Stimulated activated naive CD8-positive, alpha-beta T cell treated with anti-CD3 and anti-CD28 coated beads, Interleukin-15, Interleukin-2, amounts not matched to agents 100 ng/mL and 50 ng/mL, for 24 hours (primary cell): Measurements from ENCODE around the gene RTN4RL1.

ENCODE experiments used
- H3K27ac Mint-ChIP-seq: one replicate; pipeline ENCODE4 v1.8.0; 2021; ENCODE audit warnings: mild to moderate bottlenecking, mixed read lengths
- H3K27me3 Mint-ChIP-seq: one replicate; pipeline ENCODE4 v1.8.0; 2021; ENCODE audit warnings: mixed read lengths
- H3K36me3 Mint-ChIP-seq: one replicate; pipeline ENCODE4 v1.8.0; 2021; ENCODE audit warnings: low read depth, mixed read lengths
- H3K4me1 Mint-ChIP-seq: one replicate; pipeline ENCODE4 v1.8.0; 2021; ENCODE audit warnings: low read depth, mixed read lengths
- H3K4me3 Mint-ChIP-seq: one replicate; pipeline ENCODE4 v1.8.0; 2021; ENCODE audit warnings: mild to moderate bottlenecking, mixed read lengths
- H3K9me3 Mint-ChIP-seq: one replicate; pipeline ENCODE4 v1.8.0; 2021; ENCODE audit warnings: mixed read lengths

The RTN4RL1 gene

DNA sequence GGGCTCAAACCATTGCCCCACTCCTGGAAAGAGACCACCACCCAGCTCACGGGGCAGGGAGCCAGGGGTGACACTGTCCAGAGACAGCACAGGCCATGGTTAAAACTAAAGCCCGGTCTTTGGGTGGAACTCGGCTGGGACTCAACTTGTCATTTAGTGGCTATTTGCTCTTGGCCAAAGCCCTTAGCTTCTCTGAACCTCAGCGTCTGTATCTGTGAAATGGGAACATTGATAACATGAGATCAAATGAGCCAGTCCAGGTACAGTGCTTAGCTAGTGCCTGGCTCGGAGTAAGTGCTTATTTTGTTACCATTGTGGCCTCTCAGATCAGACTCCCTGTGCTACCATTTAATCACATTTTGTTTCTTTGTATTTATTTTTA lies 48.5 kb downstream of the RTN4RL1 start:
- Mint-ChIP-seq H3K4me1 (peaks cover 26% of the 10 kb centered on the region), H3K36me3 (no peaks in the 10 kb centered on the region), H3K9me3 (no peaks in the 10 kb centered on the region), H3K4me3 (no peak overlapping the region), H3K27ac (no peak overlapping the region), H3K27me3 (peaks cover 23% of the 10 kb centered on the region)

- Mint-ChIP-seq H3K36me3 (no peaks in the 10 kb centered on the region), H3K27ac (no peak overlapping the region), H3K9me3 (no peaks in the 10 kb centered on the region), H3K4me3 (no peak overlapping the region), H3K4me1 (peaks cover 26% of the 10 kb centered on the region), H3K27me3 (peaks cover 25% of the 10 kb centered on the region)
Measured at GRCh38 chr17:1976000-1976682, 49.0 kb downstream of the RTN4RL1 start.

GRCh38 chr17:1975573-1975972 lies 49.6 kb downstream of the RTN4RL1 start:
- peaks cover 31% of the 10 kb centered on the region for H3K27me3 Mint-ChIP-seq
- H3K27ac Mint-ChIP-seq: no peak overlapping the region
- no peaks in the 10 kb centered on the region for H3K9me3 Mint-ChIP-seq
- no peak overlapping the region for H3K4me3 Mint-ChIP-seq
- H3K36me3 Mint-ChIP-seq: no peaks in the 10 kb centered on the region
- peaks cover 26% of the 10 kb centered on the region for H3K4me1 Mint-ChIP-seq

- no peaks in the 10 kb centered on the region for H3K36me3 Mint-ChIP-seq
- H3K27me3 Mint-ChIP-seq: peaks cover 42% of the 10 kb centered on the region
- H3K4me1 Mint-ChIP-seq: peaks cover 33% of the 10 kb centered on the region
- H3K27ac Mint-ChIP-seq: peak overlapping the region; percentile 5
- peaks cover 3% of the 10 kb centered on the region for H3K9me3 Mint-ChIP-seq
- no peak overlapping the region for H3K4me3 Mint-ChIP-seq
Measured at GRCh38 chr17:1972487-1973160, 52.5 kb downstream of the RTN4RL1 start.

DNA sequence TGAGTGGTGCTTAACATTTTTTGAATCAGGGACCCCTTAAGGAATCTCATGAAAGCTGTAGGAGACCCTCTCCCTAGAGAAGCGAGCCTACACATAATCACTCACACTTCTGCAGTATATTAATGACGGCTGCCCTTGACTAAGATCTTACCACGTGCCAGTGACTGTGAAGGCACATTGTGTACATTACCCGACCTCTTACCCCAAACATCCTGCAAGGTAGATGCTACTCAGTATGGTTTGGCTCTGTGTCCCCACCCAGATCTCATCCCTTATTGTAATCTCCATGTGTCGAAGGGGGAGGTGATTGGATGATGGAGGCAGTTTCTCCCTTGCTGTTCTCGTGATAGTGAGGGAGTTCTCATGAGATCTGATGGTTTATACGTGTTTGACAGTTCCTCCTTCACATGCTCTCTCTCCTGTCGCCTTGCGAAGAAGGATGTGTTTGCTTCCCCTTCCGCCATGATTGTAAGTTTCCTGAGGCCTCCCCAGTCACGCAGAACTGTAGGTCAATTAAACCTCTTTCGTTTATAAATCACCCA lies 54.2 kb downstream of the RTN4RL1 start:
- Mint-ChIP-seq H3K36me3 (no peaks in the 10 kb centered on the region), H3K27ac (no peak overlapping the region), H3K9me3 (peaks cover 3% of the 10 kb centered on the region), H3K4me1 (peaks cover 28% of the 10 kb centered on the region), H3K4me3 (no peak overlapping the region), H3K27me3 (peaks cover 33% of the 10 kb centered on the region)

DNA sequence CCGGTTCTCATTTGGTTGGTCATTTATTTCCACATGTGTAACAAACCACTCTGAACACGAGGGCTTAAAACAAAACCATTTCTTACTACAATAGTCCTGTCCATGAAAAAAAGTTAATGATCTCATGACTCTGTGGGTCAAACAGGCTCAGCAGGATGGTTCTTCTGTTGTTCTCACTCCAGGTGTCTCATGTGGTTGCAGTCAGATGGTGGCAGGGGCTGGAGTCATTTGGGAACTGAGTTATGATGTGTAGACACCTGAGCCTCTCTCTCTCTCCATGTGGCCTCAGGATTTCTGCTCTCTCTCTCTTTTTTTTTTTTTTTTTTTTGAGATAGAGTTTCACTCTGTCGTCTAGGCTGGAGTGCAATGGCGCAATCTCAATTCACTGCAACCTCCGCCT lies 55.4 kb downstream of the RTN4RL1 start:
- H3K4me1 Mint-ChIP-seq: peaks cover 19% of the 10 kb centered on the region
- H3K27me3 Mint-ChIP-seq: peaks cover 28% of the 10 kb centered on the region
- H3K27ac Mint-ChIP-seq: no peak overlapping the region
- peaks cover 3% of the 10 kb centered on the region for H3K9me3 Mint-ChIP-seq
- H3K4me3 Mint-ChIP-seq: no peak overlapping the region
- H3K36me3 Mint-ChIP-seq: no peaks in the 10 kb centered on the region

DNA sequence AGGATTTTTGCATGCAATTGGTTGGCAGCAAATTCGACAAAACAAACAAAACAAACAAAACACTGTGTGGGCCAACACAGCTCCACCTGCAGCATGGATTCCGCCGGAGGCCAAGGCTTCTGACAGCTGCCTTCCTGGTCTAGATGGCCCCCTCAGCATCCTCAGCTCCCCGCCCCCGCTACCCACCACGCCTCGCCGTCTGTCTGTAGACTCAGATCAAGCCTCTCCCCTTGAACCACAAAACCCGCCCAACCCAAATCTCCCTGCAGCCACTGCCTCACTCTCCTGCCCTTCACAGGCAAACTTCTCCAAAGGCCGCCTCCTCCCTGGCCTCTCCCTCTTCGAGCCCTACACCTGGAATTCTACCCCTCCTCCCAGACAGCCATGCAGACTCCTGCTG lies 57.9 kb downstream of the RTN4RL1 start:
- peaks cover 18% of the 10 kb centered on the region for H3K27me3 Mint-ChIP-seq
- no peak overlapping the region for H3K27ac Mint-ChIP-seq
- peaks cover 3% of the 10 kb centered on the region for H3K9me3 Mint-ChIP-seq
- H3K36me3 Mint-ChIP-seq: no peaks in the 10 kb centered on the region
- H3K4me3 Mint-ChIP-seq: no peak overlapping the region
- peaks cover 13% of the 10 kb centered on the region for H3K4me1 Mint-ChIP-seq

- no peak overlapping the region for H3K27ac Mint-ChIP-seq
- H3K4me1 Mint-ChIP-seq: peaks cover 13% of the 10 kb centered on the region
- H3K36me3 Mint-ChIP-seq: no peaks in the 10 kb centered on the region
- peaks cover 3% of the 10 kb centered on the region for H3K9me3 Mint-ChIP-seq
- no peak overlapping the region for H3K4me3 Mint-ChIP-seq
- peaks cover 18% of the 10 kb centered on the region for H3K27me3 Mint-ChIP-seq
Measured at GRCh38 chr17:1966274-1967086, 58.7 kb downstream of the RTN4RL1 start.

- H3K4me3 Mint-ChIP-seq: no peak overlapping the region
- H3K9me3 Mint-ChIP-seq: peaks cover 3% of the 10 kb centered on the region
- H3K27me3 Mint-ChIP-seq: peaks cover 12% of the 10 kb centered on the region
- H3K27ac Mint-ChIP-seq: no peak overlapping the region
- H3K36me3 Mint-ChIP-seq: no peaks in the 10 kb centered on the region
- peaks cover 13% of the 10 kb centered on the region for H3K4me1 Mint-ChIP-seq
Measured at GRCh38 chr17:1965556-1966273, 59.4 kb downstream of the RTN4RL1 start.

GRCh38 chr17:1963250-1963649 lies 61.9 kb downstream of the RTN4RL1 start:
- H3K27me3 Mint-ChIP-seq: peaks cover 3% of the 10 kb centered on the region
- no peaks in the 10 kb centered on the region for H3K36me3 Mint-ChIP-seq
- no peaks in the 10 kb centered on the region for H3K9me3 Mint-ChIP-seq
- H3K4me1 Mint-ChIP-seq: peaks cover 13% of the 10 kb centered on the region
- H3K27ac Mint-ChIP-seq: no peak overlapping the region
- H3K4me3 Mint-ChIP-seq: no peak overlapping the region

DNA sequence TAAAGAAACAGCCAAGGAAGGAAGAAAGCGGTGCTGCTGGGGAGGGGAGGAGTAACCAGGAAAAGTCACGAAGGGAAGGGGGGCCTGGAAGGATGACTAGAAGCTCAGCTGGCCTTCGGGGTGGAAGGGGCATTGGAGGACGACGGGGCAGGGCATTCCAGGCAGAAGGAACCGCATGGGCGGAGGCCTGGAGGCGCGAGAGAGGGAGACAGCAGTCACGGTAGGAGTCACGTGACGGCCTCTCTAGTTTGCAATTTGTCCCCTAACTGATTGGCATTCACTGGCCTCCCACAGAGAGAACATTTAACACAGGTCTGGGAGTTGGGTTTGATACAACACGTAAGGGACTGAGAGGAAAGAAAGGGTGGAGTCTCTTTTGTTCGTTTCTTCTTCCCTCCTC lies 63.9 kb downstream of the RTN4RL1 start:
- Mint-ChIP-seq H3K9me3 (no peaks in the 10 kb centered on the region), H3K4me3 (no peak overlapping the region), H3K4me1 (no peaks in the 10 kb centered on the region), H3K36me3 (no peaks in the 10 kb centered on the region), H3K27me3 (no peaks in the 10 kb centered on the region), H3K27ac (no peak overlapping the region)

- no peak overlapping the region for H3K27ac Mint-ChIP-seq
- H3K27me3 Mint-ChIP-seq: no peaks in the 10 kb centered on the region
- no peaks in the 10 kb centered on the region for H3K4me1 Mint-ChIP-seq
- H3K9me3 Mint-ChIP-seq: no peaks in the 10 kb centered on the region
- H3K4me3 Mint-ChIP-seq: no peak overlapping the region
- H3K36me3 Mint-ChIP-seq: no peaks in the 10 kb centered on the region
Measured at GRCh38 chr17:1960545-1960912, 64.6 kb downstream of the RTN4RL1 start.

DNA sequence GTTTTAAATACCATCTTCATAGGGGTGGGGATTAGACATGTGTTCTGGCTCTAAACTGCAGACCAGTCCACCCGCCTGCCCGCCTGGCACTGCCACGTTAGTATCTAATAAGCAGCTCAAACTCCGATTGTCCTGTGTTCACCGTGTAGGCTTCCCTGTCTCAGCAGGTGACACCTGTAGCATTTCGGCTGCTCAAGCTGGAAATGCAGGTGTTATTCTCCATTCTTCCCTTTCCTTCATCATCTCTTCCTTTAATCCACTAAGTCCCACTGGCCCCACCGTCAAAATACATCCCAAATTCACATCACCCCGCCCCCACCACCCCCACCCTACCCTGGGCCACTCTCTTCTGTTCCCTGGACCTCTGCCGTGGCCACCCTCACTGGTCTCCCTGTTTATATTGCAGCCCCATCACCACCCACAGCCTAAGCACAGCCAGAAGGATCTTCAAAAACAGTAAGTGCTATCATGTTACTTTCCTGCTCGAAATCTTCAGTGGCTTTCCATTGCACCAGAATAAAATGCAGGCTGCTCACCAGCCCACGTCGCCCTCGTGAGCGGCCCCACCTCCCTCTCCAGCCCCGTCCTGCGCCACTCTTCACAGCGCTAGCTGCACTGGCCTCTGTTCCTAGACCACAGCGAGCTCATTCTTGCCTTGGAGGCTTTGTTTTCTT lies 65.1 kb downstream of the RTN4RL1 start:
- no peaks in the 10 kb centered on the region for H3K27me3 Mint-ChIP-seq
- H3K9me3 Mint-ChIP-seq: no peaks in the 10 kb centered on the region
- H3K27ac Mint-ChIP-seq: no peak overlapping the region
- no peaks in the 10 kb centered on the region for H3K36me3 Mint-ChIP-seq
- H3K4me1 Mint-ChIP-seq: no peaks in the 10 kb centered on the region
- H3K4me3 Mint-ChIP-seq: no peak overlapping the region

DNA sequence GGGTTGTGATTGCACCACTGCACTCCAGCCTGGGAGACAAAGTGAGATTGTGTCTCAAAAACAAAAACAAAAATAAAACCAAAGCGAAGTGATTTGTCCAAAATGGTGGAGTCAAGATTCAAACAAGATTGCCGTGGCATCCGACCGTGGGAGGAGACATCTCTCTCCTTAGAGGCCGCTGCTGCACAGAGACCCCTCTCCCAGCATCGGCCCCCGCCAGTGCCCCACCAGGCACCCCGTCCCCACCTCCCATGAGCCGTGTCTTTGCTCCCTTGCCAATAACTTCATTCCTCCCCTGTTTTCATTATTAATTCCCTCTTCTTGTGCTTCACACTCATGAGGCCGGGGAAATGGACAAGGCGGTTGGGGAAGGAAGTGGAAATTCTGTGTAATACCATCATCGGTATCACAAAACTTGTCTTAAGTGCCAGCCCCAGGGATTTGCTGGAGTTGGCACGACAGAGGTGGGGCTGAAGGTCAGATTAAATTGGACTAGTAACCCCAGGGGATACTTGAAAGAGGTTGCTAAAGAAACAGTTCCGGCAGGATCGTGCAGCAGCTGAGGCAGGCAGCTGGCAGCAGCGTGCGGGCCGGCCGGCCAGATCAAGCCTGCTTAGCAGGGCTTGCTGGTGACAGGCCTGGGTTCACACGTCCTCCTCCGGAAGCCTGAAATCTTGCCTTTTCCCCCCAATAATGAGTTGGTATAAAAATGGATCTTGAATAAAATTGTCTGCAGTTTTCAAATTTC lies 66.8 kb downstream of the RTN4RL1 start:
- H3K36me3 Mint-ChIP-seq: no peaks in the 10 kb centered on the region
- H3K27me3 Mint-ChIP-seq: no peaks in the 10 kb centered on the region
- no peaks in the 10 kb centered on the region for H3K9me3 Mint-ChIP-seq
- no peaks in the 10 kb centered on the region for H3K4me1 Mint-ChIP-seq
- no peak overlapping the region for H3K4me3 Mint-ChIP-seq
- H3K27ac Mint-ChIP-seq: no peak overlapping the region
